Neural progenitor cell (in vitro differentiated cells): ENCODE data around the gene PRR29.

Source experiments
- EZH2 ChIP-seq: fragments of 200-600 bp; sonication (generic); IDR thresholded peaks from 2 replicates; pipeline ENCODE4 v1.6.1; 2017; ENCODE audit warnings: antibody characterized with exemption, mild to moderate bottlenecking, moderate library complexity
- TF ChIP-seq, protein P1 (sequence below): fragments of 200-600 bp; sonication (generic); IDR thresholded peaks from 2 replicates; pipeline ENCODE4 v1.5.1; 2017; ENCODE audit warnings: antibody characterized with exemption, mild to moderate bottlenecking

DNA sequence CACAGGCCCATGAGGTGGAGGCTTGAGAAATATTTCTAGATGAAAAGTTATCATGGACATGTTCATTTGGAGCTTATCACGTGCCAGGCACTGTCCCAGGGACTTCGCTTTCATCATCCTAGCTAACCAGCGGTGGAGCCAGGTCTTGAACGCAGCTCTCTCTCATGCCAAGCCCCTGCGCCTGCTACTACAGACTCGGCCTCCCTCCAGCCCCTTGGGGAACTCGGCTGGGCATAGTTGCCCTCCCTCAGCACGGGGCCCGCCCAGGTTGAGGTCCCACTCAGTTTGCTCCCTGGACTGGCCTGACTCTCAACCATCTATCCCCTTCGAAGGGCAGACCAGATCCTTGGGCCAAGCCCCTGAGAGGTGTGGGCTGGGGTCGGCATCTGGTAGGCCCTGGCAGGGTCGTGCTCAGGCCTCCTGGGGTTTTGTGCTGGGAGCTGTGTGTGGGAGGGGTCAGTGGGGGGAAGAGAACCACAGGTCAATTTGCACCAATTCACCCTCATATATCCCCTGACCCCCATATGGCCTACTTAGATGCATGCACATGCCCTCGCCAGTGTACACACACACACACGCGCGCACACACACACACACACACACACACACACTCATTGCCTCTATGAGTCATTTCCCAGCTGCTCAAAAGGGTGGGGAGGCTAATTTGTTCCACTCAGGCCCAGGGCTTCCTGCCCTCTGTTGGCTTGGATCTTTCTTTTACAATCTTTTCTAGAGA, 13.3 kb upstream of the PRR29 start:
- TF ChIP-seq, protein P1, sequence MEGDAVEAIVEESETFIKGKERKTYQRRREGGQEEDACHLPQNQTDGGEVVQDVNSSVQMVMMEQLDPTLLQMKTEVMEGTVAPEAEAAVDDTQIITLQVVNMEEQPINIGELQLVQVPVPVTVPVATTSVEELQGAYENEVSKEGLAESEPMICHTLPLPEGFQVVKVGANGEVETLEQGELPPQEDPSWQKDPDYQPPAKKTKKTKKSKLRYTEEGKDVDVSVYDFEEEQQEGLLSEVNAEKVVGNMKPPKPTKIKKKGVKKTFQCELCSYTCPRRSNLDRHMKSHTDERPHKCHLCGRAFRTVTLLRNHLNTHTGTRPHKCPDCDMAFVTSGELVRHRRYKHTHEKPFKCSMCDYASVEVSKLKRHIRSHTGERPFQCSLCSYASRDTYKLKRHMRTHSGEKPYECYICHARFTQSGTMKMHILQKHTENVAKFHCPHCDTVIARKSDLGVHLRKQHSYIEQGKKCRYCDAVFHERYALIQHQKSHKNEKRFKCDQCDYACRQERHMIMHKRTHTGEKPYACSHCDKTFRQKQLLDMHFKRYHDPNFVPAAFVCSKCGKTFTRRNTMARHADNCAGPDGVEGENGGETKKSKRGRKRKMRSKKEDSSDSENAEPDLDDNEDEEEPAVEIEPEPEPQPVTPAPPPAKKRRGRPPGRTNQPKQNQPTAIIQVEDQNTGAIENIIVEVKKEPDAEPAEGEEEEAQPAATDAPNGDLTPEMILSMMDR = no peak
- TF ChIP-seq EZH2 = no peak
